Measurements from ENCODE around the gene AGO4.
"Not testable (repeated sequence)": the region's sequence is repeated elsewhere in the genome, so short reads cannot be mapped to it uniquely, and the experiment has no call there.

AGO4 gene

DNA sequence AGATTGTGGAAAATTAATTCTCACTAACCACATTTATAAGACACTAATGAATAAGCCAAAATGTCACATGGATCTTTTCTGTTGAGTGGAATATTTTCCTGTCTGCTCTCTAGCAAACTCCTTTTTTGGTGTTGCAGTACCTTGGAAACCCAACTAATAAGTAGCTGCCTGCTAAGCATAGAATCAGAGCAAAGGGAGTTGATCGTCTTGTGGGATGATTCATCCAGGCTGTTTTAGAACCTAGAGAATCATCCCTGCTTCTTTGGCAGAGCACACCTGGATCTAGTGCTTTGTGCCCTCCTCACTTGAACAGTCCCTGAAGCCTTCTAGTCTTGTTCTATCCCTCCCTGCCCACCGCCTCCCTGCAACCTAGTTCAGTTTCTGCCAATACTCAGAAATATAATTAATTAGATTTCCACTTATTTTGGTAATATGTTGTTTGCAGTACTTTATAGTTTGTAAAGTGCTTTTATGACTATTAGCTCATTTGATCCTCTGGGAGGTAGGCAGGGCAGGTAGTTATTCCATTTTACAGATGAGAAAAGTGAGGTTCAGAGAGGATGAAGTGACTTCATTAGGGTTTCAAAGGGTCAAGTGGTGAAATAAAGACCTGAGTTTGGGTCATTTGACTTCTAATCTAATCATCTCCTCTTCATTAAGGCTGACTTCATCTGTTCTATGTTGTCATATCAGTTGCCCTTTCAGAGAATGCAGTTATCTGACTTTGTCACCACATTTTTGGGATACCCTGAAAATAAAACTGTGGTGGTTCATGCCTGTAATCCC, 2.5 kb downstream of the AGO4 start:
- no peak for DNase-seq (ENCODE audit: low read depth in 1 of 2, low spot score in 1 of 2)

DNA sequence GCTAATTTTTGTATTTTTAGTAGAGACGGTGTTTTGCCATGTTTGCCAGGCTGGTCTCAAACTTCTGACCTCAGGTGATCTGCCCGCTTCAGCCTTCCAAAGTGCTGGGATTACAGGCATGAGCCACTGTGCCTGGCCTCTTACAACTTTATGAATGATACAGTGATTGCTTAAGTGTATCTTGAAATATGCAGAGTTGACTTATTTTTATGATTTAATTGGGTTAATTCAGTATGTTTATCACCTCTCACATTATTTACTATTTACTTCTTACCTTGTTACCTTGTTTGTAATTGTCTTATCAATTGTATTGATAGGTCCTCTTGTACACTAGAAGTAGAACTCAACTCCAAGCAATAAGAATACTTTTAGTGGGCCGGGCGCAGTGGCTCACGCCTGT, 4.9 kb downstream of the AGO4 start:
- DNase-seq (ENCODE audit: low read depth in 1 of 2, low spot score in 1 of 2) = not testable (repeated sequence)

DNA sequence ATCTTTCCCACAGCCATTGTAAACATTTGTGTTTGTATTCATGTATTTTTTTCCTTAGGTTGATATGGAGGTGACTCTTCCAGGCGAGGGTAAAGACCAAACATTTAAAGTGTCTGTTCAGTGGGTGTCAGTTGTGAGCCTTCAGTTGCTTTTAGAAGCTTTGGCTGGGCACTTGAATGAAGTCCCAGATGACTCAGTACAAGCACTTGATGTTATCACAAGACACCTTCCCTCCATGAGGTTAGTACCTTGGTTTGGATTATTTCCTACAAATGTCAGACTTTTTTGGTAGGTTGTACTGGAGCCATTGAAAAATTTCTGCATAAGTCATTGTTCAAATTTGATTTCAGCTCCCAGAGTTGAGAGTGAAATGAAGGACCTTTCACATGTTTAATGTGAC, 17.4 kb downstream of the AGO4 start:
- DNase-seq (ENCODE audit: low read depth in 1 of 2, low spot score in 1 of 2) = no peak

DNA sequence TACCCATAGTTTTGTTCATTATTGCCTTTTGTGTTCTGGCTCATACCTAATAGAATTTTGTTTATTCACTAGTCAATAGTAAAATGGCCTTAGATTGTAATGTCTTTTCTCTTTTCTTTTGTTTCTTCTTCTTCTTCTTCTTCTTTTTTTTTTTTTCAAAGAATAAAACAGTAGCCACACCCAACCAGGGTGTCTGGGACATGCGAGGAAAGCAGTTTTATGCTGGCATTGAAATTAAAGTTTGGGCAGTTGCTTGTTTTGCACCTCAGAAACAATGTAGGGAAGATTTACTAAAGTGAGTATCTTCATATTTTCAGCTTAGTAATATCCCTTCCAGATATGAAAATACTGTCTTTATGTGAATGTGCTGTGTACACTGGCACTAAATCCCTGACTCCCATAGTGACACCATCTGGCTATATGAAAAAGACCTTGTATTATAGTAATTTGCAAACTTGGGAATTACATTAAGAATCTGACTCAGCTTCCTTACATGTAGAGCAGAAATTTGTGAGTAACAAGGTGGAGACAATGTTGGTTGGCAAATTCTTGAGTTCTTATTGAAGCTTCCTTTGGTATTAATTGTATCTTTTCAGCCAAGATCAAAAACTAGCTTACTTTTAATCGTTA, 24.6 kb downstream of the AGO4 start:
- DNase-seq (ENCODE audit: low read depth in 1 of 2, low spot score in 1 of 2) = no peak

DNA sequence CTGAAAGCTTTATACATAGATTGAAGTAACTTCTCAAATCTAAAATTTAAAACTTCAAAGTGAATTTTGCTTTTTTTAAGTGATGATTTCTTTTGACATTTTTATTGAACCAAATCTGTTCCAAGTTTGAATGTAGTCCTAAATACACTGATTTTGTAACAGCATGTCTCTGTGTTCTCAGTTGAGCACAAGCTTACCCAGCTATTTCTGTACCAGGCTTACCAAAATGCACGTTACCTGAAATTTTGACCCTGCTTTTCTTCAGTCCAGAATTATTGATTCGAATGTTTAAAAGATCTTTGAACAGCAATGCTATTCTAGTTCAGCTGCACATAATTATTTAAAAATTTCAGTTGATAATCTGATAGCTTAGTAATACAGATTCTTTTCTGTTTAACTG, 25.6 kb downstream of the AGO4 start:
- no peak for DNase-seq (ENCODE audit: low read depth in 1 of 2, low spot score in 1 of 2)

DNA sequence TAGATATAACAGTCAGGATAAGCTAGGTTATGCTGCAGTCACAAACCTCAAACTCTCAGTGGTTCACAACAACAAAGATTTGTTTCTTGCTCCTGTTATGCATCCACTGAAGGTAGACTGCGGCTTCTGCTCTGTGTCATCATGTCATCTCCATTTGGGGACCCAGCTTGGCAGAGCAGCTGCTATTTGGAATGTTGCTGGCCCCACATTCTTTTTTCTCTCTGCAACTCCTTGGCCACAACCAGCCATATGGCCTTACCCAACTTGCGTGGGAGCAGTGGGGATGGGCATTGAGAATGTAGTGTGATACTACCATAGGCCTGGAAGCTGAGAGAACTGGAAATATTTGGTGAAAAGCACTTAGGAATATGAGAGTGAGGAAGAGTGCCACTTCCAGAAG, 26.4 kb downstream of the AGO4 start:
- DNase-seq (ENCODE audit: low read depth in 1 of 2, low spot score in 1 of 2) = no peak

DNA sequence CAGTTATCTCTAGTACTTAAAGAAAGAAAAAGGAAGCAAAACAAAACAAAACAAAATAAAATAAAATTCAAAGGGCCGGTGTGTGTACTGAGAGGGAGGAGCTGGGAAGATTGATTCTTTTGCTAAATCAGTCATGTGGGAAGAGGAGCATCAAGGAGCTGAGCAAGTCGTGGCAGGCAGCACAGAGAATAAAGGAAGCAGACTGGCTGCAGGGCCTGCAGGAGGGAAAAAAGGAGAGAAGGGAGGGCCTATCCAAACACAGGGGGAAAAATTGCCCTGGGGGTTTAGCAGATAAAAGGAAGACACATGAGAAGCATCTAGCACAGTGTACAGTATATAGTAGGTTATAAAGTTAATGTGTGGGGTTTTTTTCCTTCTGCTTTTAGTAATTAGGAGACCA, 27.6 kb downstream of the AGO4 start:
- DNase-seq (ENCODE audit: low read depth in 1 of 2, low spot score in 1 of 2) = no peak

DNA sequence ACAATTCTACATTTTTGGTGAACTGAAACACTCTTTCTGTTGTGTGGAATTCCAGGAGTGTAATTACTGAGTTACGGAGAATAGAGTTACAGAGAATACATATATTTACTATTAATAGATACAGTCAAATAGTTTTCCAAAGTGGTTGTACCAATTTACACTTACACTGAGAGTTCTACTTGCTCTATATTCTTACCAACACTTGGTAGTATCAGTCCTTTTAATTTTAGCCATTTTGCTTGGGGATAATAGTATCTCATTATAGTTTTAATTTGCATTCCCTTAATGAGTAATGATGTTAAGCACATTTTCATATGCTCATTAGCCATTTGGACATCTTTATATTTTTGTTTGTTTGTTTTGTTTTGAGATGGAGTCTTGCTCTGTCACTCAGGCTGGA, 28.9 kb downstream of the AGO4 start:
- no peak for DNase-seq (ENCODE audit: low read depth in 1 of 2, low spot score in 1 of 2)

DNA sequence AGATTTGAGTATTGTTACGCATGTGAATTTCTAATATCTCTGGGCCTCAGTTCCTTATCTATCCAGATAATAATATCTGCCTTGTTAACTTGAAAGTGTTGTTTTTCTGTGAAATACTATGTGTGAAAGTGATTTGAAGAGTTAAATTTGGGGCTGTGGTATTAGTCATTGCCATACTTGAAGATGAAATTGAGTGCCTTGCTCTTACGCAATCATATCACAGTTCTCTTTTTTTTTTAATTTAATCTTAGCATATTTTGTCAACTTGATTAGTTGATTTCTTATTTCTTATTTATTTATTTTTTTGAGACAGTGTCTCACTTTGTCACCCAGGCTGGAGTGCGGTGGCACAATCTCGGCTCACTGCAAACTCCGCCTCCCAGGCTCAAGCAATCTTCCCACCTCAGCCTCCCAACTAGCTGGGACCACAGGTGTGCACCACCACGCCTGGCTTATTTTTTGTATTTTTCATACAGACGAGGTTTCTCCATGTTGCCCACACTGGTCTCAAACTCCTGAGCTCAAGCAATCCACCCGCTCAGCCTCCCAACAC, 31.0 kb downstream of the AGO4 start:
- DNase-seq (ENCODE audit: low read depth in 1 of 2, low spot score in 1 of 2) = no peak

DNA sequence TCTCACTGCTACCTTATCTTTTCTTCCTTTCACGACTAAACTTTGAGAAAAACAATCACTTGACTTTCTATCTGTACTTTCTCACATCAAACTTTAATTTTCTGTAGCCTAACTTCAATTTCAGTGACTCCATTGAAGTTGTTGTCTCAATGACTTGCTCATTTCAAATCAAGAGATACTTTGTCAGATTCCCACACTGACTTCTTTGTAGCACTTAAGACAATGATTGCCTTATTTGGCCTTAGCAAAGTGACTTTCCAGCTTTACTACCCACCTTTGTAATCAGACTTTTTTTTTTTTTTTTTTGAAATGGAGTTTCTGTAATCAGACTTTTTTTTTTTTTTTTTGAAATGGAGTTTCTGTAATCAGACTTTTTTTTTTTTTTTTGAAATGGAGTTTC, 37.0 kb downstream of the AGO4 start:
- no peak for DNase-seq (ENCODE audit: low read depth in 1 of 2, low spot score in 1 of 2)

DNA sequence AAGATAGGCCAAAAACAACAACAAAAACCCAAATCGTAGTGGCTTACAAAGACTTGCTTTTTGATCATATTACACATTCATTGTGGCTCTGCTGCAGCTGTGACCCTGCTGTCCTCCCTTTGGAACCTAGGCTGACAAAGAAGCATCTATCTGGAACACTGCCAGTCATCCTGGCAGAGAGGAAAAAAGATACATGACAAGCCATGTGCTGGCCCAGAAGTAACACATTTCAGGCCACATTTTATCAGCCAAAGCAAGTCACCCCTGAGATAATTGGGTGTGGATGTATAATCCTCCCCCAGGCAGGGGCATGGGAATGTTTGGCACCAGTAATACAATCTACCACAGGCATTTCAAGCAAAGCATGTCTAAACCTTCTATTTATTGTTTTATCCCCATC, 38.0 kb downstream of the AGO4 start:
- no peak for DNase-seq (ENCODE audit: low read depth in 1 of 2, low spot score in 1 of 2)

DNA sequence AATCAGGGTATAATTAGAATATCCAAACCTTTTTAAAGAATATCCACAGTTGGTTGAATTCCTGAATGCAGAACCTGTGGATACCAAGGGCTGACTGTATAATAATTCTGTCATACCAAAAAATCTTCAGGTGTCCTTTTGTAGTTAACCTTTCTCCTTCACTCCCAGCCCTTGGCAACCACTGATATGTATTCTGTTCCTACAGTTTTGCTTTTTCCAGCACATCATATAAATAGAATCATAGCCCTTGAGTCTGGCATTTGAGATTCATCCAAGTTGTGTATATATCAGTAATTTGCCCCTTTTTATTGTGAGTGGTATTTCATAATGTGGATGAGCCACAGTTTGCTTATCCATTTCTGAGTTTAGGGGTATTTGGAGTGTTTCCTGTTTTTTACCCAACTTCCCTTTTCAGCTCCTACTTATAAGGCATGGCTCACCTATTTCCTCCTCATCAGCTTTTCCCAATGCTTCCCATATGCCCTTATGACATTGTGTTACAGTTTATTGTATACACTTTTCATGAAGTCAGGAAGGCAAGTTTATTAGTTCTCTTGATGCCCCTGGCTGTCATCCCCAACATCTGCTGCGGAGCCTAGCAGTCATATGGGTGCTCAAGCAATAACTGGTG, 40.2 kb downstream of the AGO4 start:
- no peak for DNase-seq (ENCODE audit: low read depth in 1 of 2, low spot score in 1 of 2)

DNA sequence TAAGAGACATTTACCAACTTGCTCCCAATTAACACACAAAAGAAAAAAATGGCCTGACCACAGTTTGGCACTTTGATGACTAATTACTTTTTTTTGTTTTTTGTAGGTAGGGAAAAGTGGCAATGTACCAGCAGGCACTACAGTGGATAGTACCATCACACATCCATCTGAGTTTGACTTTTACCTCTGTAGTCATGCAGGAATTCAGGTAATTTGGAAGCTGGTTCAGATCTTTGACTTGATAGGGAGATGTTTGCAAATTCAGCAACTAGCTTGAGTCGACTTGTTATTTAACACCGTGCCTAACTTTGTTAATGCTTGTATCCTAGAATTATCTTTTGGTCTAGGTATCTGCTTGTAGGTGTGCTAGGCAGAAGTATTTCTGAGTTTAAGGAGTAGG, 42.2 kb downstream of the AGO4 start:
- no peak for DNase-seq (ENCODE audit: low read depth in 1 of 2, low spot score in 1 of 2)

DNA sequence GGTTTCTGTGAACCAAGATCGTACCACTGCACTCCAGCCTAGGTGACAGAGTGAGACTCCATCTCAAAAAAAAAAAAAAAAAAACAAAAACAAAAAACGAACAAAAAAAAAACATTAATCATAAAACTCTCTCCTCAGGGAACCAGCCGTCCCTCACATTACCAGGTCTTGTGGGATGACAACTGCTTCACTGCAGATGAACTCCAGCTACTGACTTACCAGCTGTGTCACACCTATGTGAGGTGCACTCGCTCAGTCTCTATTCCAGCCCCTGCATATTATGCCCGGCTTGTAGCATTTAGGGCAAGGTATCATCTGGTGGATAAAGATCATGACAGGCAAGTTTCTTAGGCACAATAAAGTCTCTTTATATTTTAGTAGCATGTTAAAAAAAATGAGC, 42.9 kb downstream of the AGO4 start:
- no peak for DNase-seq (ENCODE audit: low read depth in 1 of 2, low spot score in 1 of 2)

DNA sequence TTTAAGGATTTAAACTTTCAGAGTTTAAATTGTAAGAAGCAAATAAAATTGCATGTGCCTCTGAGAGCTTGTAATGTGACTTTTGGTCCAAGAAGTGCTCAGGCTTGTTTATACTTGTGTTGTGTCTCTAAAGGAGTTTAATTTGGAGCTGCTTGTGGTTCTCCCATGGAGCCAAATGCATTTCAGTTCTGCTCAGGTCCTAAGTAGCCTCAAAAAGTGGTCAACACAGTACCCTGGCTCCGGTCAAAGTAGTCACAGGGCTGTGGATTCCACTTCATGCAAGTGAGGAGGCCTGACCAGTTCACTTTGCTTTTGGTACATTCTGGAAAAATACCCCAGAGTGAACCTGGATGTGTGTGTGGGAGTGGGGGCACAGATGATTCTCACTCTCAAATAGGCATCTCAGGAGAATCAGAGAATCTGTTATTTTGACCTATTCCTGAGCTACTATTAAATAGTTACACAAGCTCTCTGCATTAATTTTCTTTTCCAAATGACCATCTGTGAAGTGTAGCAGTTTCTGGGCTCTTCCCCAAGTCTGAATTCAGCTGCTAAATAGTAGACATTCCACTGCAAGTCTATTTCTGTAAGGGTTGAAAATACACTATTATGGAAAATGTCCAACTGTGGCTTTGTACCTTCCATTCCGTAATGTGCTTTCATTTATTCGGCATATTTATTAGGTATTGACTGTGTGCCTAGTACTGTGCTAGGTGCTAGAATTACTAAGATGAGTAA, 43.5 kb downstream of the AGO4 start:
- DNase-seq (ENCODE audit: low read depth in 1 of 2, low spot score in 1 of 2) = no peak

DNA sequence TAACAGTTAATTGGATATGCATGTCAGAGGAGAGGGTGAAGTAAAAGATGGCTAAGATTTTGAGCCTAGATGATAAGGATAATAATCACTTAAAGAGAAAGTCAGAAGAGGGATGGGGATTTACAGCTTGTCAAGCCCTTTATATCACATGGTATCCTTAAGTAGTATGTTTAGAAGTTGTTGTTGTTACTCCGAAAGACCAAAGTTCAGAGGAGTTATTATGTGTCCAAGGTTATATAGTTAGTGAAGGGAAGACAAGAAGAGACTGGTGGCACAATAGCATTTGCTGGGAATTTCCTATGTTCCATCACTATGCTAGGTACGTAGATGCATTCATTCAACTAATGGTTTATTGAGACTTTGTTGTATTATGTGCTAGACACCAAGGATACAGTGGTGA, 44.4 kb downstream of the AGO4 start:
- no peak for DNase-seq (ENCODE audit: low read depth in 1 of 2, low spot score in 1 of 2)

DNA sequence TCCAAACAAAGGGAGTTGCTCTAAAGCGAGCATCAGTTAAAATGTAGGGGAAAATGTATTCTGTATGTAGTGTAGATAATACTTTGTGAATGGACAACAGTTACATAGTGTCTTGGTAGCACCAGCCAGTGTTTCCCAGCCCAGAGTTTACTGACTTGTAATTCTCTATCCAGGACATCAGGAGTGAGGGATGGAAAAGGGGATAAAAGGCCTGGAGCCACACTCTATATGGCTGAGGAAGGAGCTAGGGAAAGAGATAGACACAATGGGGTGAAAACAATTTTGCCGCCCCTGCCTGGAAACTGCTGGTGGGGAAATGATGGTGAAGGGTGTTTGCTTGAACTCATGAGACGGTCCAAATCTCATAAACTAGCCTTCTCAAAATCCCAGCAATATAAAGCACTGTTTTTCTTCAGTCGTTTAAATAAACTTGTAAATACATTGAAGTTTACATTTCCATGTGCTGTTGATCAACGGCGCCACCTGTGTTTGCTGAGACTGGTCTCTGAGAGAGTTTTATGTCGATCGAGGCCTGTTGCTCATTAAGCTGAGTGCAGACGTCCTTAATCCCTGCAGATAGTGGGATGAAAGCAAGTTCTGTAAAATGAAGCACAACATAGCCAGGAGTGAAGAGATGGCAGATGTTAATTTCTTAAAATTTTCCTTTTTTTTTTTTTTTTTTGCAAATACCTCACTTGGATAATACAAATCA, 47.3 kb downstream of the AGO4 start:
- DNase-seq (ENCODE audit: low read depth in 1 of 2, low spot score in 1 of 2) = no peak

DNA sequence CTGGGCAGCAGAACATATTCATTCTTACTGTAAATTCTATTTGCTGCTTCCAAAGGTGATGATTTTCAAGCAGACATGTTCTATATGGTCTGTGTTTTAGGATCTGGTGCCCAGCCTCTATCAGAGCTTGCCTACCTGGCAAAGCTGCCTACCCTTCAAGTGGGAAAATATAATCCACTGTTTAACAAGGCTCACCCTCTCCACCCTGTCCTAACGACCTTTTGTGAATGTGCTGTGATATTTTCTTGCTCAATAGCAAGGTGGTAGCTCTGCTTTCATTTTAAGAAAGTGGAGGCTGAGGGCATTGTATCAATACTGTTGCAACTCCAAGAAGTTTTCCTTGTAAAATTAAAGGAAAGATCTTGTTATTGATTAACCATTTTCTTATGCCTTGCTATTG, 49.1 kb downstream of the AGO4 start:
- DNase-seq (ENCODE audit: low read depth in 1 of 2, low spot score in 1 of 2) = no peak

DNA sequence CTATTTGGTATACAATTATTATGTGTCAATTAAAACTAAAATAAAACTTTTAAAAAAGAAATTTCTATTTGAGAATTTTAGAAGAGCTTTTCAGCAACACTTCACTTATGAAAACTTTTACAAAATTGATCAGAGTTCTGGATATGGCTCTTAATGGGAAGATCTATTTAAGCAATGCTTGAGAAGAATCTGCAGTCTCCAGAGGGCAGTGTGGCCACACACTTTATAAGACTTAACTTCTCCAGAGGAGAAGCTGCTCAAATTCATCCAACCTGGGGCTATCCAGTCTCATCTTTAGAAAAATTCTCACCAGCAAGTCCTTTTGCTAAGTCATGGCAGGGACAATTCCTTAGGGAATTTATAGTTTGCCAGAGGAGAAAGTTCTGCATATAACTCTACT, 50.0 kb downstream of the AGO4 start:
- DNase-seq (ENCODE audit: low read depth in 1 of 2, low spot score in 1 of 2) = no peak

DNA sequence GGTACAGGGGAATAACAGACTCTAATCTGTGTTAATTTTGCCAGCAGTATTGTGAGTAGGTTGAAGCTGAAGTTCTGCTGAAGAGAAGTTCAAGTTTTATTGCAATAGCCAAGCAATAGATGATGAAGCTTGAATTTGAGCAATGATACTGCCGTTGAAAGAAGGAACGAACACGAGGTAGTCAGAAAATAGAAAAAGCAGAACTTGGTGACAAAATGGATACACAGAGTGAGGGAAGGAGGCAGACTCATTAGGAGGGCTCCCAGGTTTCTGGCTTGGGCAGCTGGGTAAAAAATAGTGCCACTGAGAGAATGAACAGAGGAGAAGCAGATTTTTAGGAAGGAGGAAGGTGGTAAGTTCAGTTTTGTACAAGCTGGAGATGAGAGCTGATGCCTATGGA, 52.9 kb downstream of the AGO4 start:
- DNase-seq (ENCODE audit: low read depth in 1 of 2, low spot score in 1 of 2) = no peak

DNA sequence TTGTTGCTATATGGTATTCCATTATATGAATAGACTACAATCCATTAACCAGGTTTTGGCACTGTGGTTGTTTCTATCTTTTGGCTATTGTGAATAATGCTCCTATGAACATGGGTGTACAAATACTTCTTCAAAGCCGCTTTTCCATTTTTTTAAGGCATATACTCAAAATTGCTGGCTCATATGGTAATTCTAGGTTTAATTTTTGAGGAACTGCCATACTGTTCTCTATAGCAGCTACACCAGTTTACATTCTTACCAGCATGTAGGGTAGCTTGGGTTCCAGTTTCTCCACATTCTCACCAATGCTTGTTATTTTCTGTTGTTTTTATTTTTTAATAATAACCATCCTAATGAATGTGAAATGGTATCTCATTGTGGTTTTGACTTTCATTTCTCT, 55.3 kb downstream of the AGO4 start:
- DNase-seq (ENCODE audit: low read depth in 1 of 2, low spot score in 1 of 2) = no peak

Data from activated CD4-positive, alpha-beta T cell treated with anti-CD3 and anti-CD28 coated beads, Interleukin-2, amount 50 U/mL, for 24 hours (primary cell).